MCF 10A (cell line): Measurements from ENCODE around the gene KLHL35. TPM values are rescaled to one million over a fixed set of nuclear protein-coding genes. Genes with fewer than 3 reads are reported as not detected.
A peak's percentile ranks its signal among the peaks of the same experiment; 100 is the strongest.

Experiments used
- BruUV-seq: library from RNA; stranded (reverse); fragments of 400-500 nt; replicated peaks from 2 replicates; lab custom pipeline; 2021; lab: Mats Ljungman, UMichigan
- CTCF ChIA-PET: fragments of 300-600 bp; sonication (Branson Sonifier 250); formaldehyde crosslinking; extraction: SDS; loops from one replicate; lab custom pipeline; 2021; ENCODE audit warnings: antibody characterized with exemption, inconsistent platforms; lab: Yijun Ruan, JAX
- POLR2A ChIA-PET: fragments of 300-600, 350-650 bp; sonication (Branson Sonifier 250); formaldehyde crosslinking; extraction: SDS; loops from one replicate; lab custom pipeline; 2020; ENCODE audit warnings: antibody characterized with exemption, inconsistent platforms; lab: Yijun Ruan, JAX
- DNase-seq: peaks from one replicate; pipeline ENCODE4 v3.0.0-alpha.2; 2018; ENCODE audit not compliant: unreplicated experiment
- H3K27ac Mint-ChIP-seq: one replicate; pipeline ENCODE4 v1.8.0; 2022; ENCODE audit warnings: mild to moderate bottlenecking, low read depth, mixed read lengths; ENCODE audit not compliant: unreplicated experiment
- H3K27me3 Mint-ChIP-seq: one replicate; pipeline ENCODE4 v1.8.0; 2022; ENCODE audit warnings: mixed read lengths; ENCODE audit not compliant: insufficient read depth, unreplicated experiment
- H3K36me3 Mint-ChIP-seq: one replicate; pipeline ENCODE4 v1.8.0; 2022; ENCODE audit warnings: mild to moderate bottlenecking, moderate library complexity, mixed read lengths; ENCODE audit not compliant: insufficient read depth, unreplicated experiment
- H3K4me1 Mint-ChIP-seq: one replicate; pipeline ENCODE4 v1.8.0; 2022; ENCODE audit warnings: mixed read lengths; ENCODE audit not compliant: insufficient read depth, unreplicated experiment
- H3K4me3 Mint-ChIP-seq: one replicate; pipeline ENCODE4 v1.8.0; 2022; ENCODE audit warnings: mild to moderate bottlenecking, moderate library complexity, mixed read lengths; ENCODE audit not compliant: unreplicated experiment
- H3K9me3 Mint-ChIP-seq: one replicate; pipeline ENCODE4 v1.8.0; 2022; ENCODE audit warnings: mixed read lengths; ENCODE audit not compliant: unreplicated experiment
- intact Hi-C: fragments of 100-400 bp; cut with micrococcal nuclease; formaldehyde crosslinking; loops from 2 replicates; pipeline ENCODE4 v1.14.1; 2022
- total RNA-seq: library from RNA; stranded (reverse); gene quantifications from 2 replicates; pipeline ENCODE4 v1.2.3, GENCODE V29; 2022
- TF ChIP-seq, protein P1 (sequence below): fragments of 200-600 bp; IDR thresholded peaks from one replicate; pipeline ENCODE4 v1.8.0; 2022; ENCODE audit warnings: antibody characterized with exemption, mild to moderate bottlenecking; ENCODE audit not compliant: unreplicated experiment

The KLHL35 gene
- total RNA-seq, 1 experiment from 2014 or later = not detected

- Mint-ChIP-seq H3K4me3 (peak overlapping the region; percentile 95), H3K27ac (peak overlapping the region; percentile 16), H3K4me1 (peaks cover 29% of the 10 kb centered on the region), H3K36me3 (peaks cover 79% of the 10 kb centered on the region), H3K9me3 (no peaks in the 10 kb centered on the region), H3K27me3 (no peaks in the 10 kb centered on the region)
- TF ChIP-seq, protein P1, sequence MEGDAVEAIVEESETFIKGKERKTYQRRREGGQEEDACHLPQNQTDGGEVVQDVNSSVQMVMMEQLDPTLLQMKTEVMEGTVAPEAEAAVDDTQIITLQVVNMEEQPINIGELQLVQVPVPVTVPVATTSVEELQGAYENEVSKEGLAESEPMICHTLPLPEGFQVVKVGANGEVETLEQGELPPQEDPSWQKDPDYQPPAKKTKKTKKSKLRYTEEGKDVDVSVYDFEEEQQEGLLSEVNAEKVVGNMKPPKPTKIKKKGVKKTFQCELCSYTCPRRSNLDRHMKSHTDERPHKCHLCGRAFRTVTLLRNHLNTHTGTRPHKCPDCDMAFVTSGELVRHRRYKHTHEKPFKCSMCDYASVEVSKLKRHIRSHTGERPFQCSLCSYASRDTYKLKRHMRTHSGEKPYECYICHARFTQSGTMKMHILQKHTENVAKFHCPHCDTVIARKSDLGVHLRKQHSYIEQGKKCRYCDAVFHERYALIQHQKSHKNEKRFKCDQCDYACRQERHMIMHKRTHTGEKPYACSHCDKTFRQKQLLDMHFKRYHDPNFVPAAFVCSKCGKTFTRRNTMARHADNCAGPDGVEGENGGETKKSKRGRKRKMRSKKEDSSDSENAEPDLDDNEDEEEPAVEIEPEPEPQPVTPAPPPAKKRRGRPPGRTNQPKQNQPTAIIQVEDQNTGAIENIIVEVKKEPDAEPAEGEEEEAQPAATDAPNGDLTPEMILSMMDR = no peak
- ChIA-PET POLR2A (interaction anchor here (0.6 to 2.8 kb wide), 2 partner anchors 10 to 14 kb away, joined by 3 to 14 read pairs; no protein-coding TSS in a partner anchor), CTCF (interaction anchor here (0.5 to 1.8 kb wide), 4 partner anchors 13 to 122 kb away, joined by 3 to 6 read pairs (median 3); no protein-coding TSS in a partner anchor)
- DNase-seq = no peak
- no TSS peak for BruUV-seq
- intact Hi-C loops = no loop called here
Measured at GRCh38 chr11:75402002-75402773, 30.8 kb downstream of the KLHL35 start.

GRCh38 chr11:75400146-75400865 lies 32.7 kb downstream of the KLHL35 start:
- H3K4me1 Mint-ChIP-seq = peaks cover 29% of the 10 kb centered on the region
- CTCF ChIA-PET = interaction anchor here (0.7 to 2.2 kb wide), 5 partner anchors 9 to 121 kb away, joined by 3 to 11 read pairs (median 4); no protein-coding TSS in a partner anchor
- peak overlapping the region; percentile 95 for H3K4me3 Mint-ChIP-seq
- POLR2A ChIA-PET = interaction anchor here (0.5 to 3.2 kb wide), 16 partner anchors 8 to 386 kb away, joined by 3 to 15 read pairs (median 5); partner anchors contain the start of gene SERPINH1
- DNase-seq = peak; percentile 40
- H3K27ac Mint-ChIP-seq = peak overlapping the region; percentile 99
- BruUV-seq = TSS peak; percentile 25
- H3K9me3 Mint-ChIP-seq = no peaks in the 10 kb centered on the region
- H3K36me3 Mint-ChIP-seq = peaks cover 60% of the 10 kb centered on the region
- H3K27me3 Mint-ChIP-seq = no peaks in the 10 kb centered on the region
- intact Hi-C loops = no loop called here
- TF ChIP-seq, protein P1 = no peak

- no peaks in the 10 kb centered on the region for H3K9me3 Mint-ChIP-seq
- H3K36me3 Mint-ChIP-seq = peaks cover 53% of the 10 kb centered on the region
- peaks cover 29% of the 10 kb centered on the region for H3K4me1 Mint-ChIP-seq
- H3K4me3 Mint-ChIP-seq = peak within 1 kb of the TSS; percentile 95
- TSS peak; percentile 57 for BruUV-seq
- intact Hi-C loops = no loop called here
- ChIA-PET POLR2A (interaction anchor here (0.5 to 3.2 kb wide), 15 partner anchors 8 to 385 kb away, joined by 3 to 15 read pairs (median 5); partner anchors contain the start of gene SERPINH1), CTCF (interaction anchor here (0.5 to 2.2 kb wide), 5 partner anchors 9 to 161 kb away, joined by 3 to 11 read pairs (median 5); no protein-coding TSS in a partner anchor)
- TF ChIP-seq, protein P1 = no peak
- peak within 1 kb of the TSS; percentile 99 for H3K27ac Mint-ChIP-seq
- no peaks in the 10 kb centered on the region for H3K27me3 Mint-ChIP-seq
- DNase-seq = peak; percentile 93
Measured at GRCh38 chr11:75399344-75400145, 33.5 kb downstream of the KLHL35 start, which contains the start of gene RPS3. Gene RPS3 (plus strand): TSS chr11:75399518. CDS start chr11:75399548, 30 bp downstream.
